ENCODE data around the gene CSNK2B. TPM values are rescaled to one million over a fixed set of nuclear protein-coding genes. Genes with fewer than 3 reads are reported as not detected.

The CSNK2B gene
- total and polyA plus RNA-seq, 10 of the 15 experiments (the other 5 are each of a cell fraction or from before 2014, with no cell fraction given): 56.3 to 405 (median 286) TPM

DNA sequence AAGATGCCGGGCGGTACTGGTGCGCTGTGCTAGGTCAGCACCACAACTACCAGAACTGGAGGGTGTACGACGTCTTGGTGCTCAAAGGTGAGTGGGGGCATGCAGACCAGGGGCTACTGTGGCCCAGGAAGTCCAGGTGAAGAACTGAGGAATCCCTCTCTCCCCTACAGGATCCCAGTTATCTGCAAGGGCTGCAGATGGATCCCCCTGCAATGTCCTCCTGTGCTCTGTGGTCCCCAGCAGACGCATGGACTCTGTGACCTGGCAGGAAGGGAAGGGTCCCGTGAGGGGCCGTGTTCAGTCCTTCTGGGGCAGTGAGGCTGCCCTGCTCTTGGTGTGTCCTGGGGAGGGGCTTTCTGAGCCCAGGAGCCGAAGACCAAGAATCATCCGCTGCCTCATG is 41.8 kb downstream of the CSNK2B start:
- no peak overlapping the region for H2AFZ ChIP-seq (ENCODE audit: control insufficient read depth, low read depth, low read length)
- WGBS (ENCODE audit: insufficient coverage, insufficient replicate concordance, low lambda C conversion rate, missing lambda C conversion rate): 66% methylated on average over 10 of the region's 10 CpGs
- DNase-seq (ENCODE audit: low read depth, low spot score) (no peak), FAIRE-seq (no peak), ATAC-seq (no peak)
- no peak overlapping the region for H3K4me3 ChIP-seq
- no peaks in the 10 kb centered on the region for H3K36me3 ChIP-seq (ENCODE audit: control insufficient read depth in 2 of 2, insufficient read depth in 2 of 2, low read length in 1 of 2)
- ChIA-PET SMC1A (ENCODE audit: uncharacterized antibody, unreplicated experiment) (no interaction called here), RAD21 (ENCODE audit: unreplicated experiment) (no interaction called here), POLR2A (no interaction called here), CTCF (no interaction called here)
- no peak for TF ChIP-seq SUPT20H (IDR thresholded peaks at IDR 0.05; ENCODE audit: borderline replicate concordance, control insufficient read depth, low read depth, low read length)
- TF ChIP-seq BCL3 (IDR thresholded peaks at IDR 0.05; ENCODE audit: borderline replicate concordance, insufficient read depth, low read depth, low read length, poor library complexity, severe bottlenecking): no peak
- no peak for TF ChIP-seq POLR2AphosphoS5 (IDR thresholded peaks at IDR 0.05; ENCODE audit: low read length)
- H3K4me2 ChIP-seq (ENCODE audit: control insufficient read depth, insufficient read depth): no peak overlapping the region
- no peak overlapping the region for H3K9ac ChIP-seq (ENCODE audit: control insufficient read depth, insufficient read depth, low read length)
- no peak overlapping the region for H3K27ac ChIP-seq (ENCODE audit: control insufficient read depth, insufficient read depth)
- H3K79me2 ChIP-seq (ENCODE audit: control insufficient read depth, insufficient read depth, low read length): peaks cover 2% of the 10 kb centered on the region
- BruUV-seq (replicated peaks): no TSS peak
- no peaks in the 10 kb centered on the region; a peak in 1 of 4 replicates for H3K27me3 ChIP-seq (replicated peaks in 1 of 2; ENCODE audit: control insufficient read depth in 2 of 2, insufficient read depth in 2 of 2, low read length in 1 of 2)
- in situ Hi-C loops (cut with MboI): no loop called here
- H4K20me1 ChIP-seq (ENCODE audit: control insufficient read depth, insufficient read depth): no peaks in the 10 kb centered on the region
- intact Hi-C loops (cut with micrococcal nuclease; ENCODE audit: unreplicated experiment): no loop called here
- H3K9me3 ChIP-seq (replicated peaks; ENCODE audit: control insufficient read depth, insufficient read depth, low read length): no peaks in the 10 kb centered on the region
- no peaks in the 10 kb centered on the region for H3K4me1 ChIP-seq (ENCODE audit: control insufficient read depth, insufficient read depth, low read length)

- FAIRE-seq: no peak
- CTCF ChIA-PET: interaction anchor here (0.6 to 1.1 kb wide), 2 partner anchors 44 to 99 kb away, joined by 3 read pairs; partner anchors contain the start of gene LSM2
- SMC1A ChIA-PET (ENCODE audit: uncharacterized antibody, unreplicated experiment): no interaction called here
- Histone ChIP-seq H3K36me3 (ENCODE audit: control insufficient read depth in 2 of 2, insufficient read depth in 2 of 2, low read length in 1 of 2) (no peaks in the 10 kb centered on the region), H3K4me1 (ENCODE audit: control insufficient read depth, insufficient read depth, low read length) (no peaks in the 10 kb centered on the region), H3K4me3 (no peak overlapping the region), H4K20me1 (ENCODE audit: control insufficient read depth, insufficient read depth) (no peaks in the 10 kb centered on the region), H3K27me3 (replicated peaks in 1 of 2; ENCODE audit: control insufficient read depth in 2 of 2, insufficient read depth in 2 of 2, low read length in 1 of 2) (no peaks in the 10 kb centered on the region; a peak in 1 of 4 replicates), H3K9ac (ENCODE audit: control insufficient read depth, insufficient read depth, low read length) (no peak overlapping the region), H3K27ac (ENCODE audit: control insufficient read depth, insufficient read depth) (no peak overlapping the region), H2AFZ (ENCODE audit: control insufficient read depth, low read depth, low read length) (no peak overlapping the region), H3K4me2 (ENCODE audit: control insufficient read depth, insufficient read depth) (no peak overlapping the region), H3K79me2 (ENCODE audit: control insufficient read depth, insufficient read depth, low read length) (no peaks in the 10 kb centered on the region), H3K9me3 (replicated peaks; ENCODE audit: control insufficient read depth, insufficient read depth, low read length) (no peaks in the 10 kb centered on the region)
- POLR2A ChIA-PET: no interaction called here
- DNase-seq (ENCODE audit: low read depth, low spot score): no peak
- in situ Hi-C loops (cut with MboI): no loop called here
- 64% methylated on average over 3 of the region's 3 CpGs for WGBS (ENCODE audit: insufficient coverage, insufficient replicate concordance, low lambda C conversion rate, missing lambda C conversion rate)
- RAD21 ChIA-PET (ENCODE audit: unreplicated experiment): no interaction called here
- no TSS peak for BruUV-seq (replicated peaks)
- no peak for ATAC-seq
- intact Hi-C loops (cut with micrococcal nuclease; ENCODE audit: unreplicated experiment): no loop called here
- no peak for TF ChIP-seq RAD21 (IDR thresholded peaks at IDR 0.05; ENCODE audit: insufficient read depth, low read depth, low read length)
- no peak for TF ChIP-seq POLR2AphosphoS5 (IDR thresholded peaks at IDR 0.05; ENCODE audit: low read length)
- TF ChIP-seq SREBF1 (IDR thresholded peaks at IDR 0.05; ENCODE audit: low read length): no peak
- no peak for TF ChIP-seq KDM1A (IDR thresholded peaks at IDR 0.05; ENCODE audit: borderline replicate concordance)
- TF ChIP-seq, protein P1, sequence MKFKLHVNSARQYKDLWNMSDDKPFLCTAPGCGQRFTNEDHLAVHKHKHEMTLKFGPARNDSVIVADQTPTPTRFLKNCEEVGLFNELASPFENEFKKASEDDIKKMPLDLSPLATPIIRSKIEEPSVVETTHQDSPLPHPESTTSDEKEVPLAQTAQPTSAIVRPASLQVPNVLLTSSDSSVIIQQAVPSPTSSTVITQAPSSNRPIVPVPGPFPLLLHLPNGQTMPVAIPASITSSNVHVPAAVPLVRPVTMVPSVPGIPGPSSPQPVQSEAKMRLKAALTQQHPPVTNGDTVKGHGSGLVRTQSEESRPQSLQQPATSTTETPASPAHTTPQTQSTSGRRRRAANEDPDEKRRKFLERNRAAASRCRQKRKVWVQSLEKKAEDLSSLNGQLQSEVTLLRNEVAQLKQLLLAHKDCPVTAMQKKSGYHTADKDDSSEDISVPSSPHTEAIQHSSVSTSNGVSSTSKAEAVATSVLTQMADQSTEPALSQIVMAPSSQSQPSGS (IDR thresholded peaks at IDR 0.05; ENCODE audit: low read length): no peak
- TF ChIP-seq SMARCA5 (IDR thresholded peaks at IDR 0.05): no peak
- TF ChIP-seq FOXM1 (IDR thresholded peaks at IDR 0.05; ENCODE audit: low read depth, low read length): no peak
- TF ChIP-seq TCF7 (IDR thresholded peaks at IDR 0.05; ENCODE audit: borderline replicate concordance): no peak
- TF ChIP-seq PRDM15 (CRISPR knock-in tag; IDR thresholded peaks at IDR 0.05): no peak
These were observed 42.3 kb downstream of the CSNK2B start for GRCh38 chr6:31708224-31708623.
